Progenitor cell of endocrine pancreas (in vitro differentiated cells): ENCODE measurements around the gene BLOC1S6. TPM values are rescaled to one million over a fixed set of nuclear protein-coding genes. Genes with fewer than 3 reads are reported as not detected.

Experiments
- DNase-seq: peaks from one replicate; pipeline ENCODE4 v3.0.0; 2021; ENCODE audit warnings: low spot score; ENCODE audit not compliant: unreplicated experiment
- H3K27ac Mint-ChIP-seq: 2 replicates; pipeline ENCODE4 v1.8.0; 2021; ENCODE audit warnings: mild to moderate bottlenecking, moderate library complexity, mixed read lengths
- H3K27me3 Mint-ChIP-seq: 2 replicates; pipeline ENCODE4 v1.8.0; 2021; ENCODE audit warnings: mixed read lengths
- H3K36me3 Mint-ChIP-seq: 2 replicates; pipeline ENCODE4 v1.8.0; 2022; ENCODE audit warnings: mixed read lengths; ENCODE audit not compliant: insufficient read depth
- H3K4me1 Mint-ChIP-seq: 2 replicates; pipeline ENCODE4 v1.8.0; 2021; ENCODE audit warnings: low read depth, mixed read lengths
- H3K4me3 Mint-ChIP-seq: 2 replicates; pipeline ENCODE4 v1.8.0; 2021; ENCODE audit warnings: low read depth, mild to moderate bottlenecking, moderate library complexity, mixed read lengths
- H3K9me3 Mint-ChIP-seq: 2 replicates; pipeline ENCODE4 v1.8.0; 2021; ENCODE audit warnings: low read depth, mixed read lengths
- CTCF ChIP-seq: fragments of 200-600 bp; sonication (generic); IDR thresholded peaks from one replicate; pipeline ENCODE4 v1.5.0; 2021; ENCODE audit warnings: antibody characterized with exemption, mild to moderate bottlenecking; ENCODE audit not compliant: unreplicated experiment
- total RNA-seq: library from RNA; stranded (reverse); gene quantifications from 2 replicates; pipeline ENCODE4 v1.2.1, GENCODE V29; 2021

Gene BLOC1S6
- total RNA-seq, 1 donor from 2014 or later, result 45.8 TPM

DNA sequence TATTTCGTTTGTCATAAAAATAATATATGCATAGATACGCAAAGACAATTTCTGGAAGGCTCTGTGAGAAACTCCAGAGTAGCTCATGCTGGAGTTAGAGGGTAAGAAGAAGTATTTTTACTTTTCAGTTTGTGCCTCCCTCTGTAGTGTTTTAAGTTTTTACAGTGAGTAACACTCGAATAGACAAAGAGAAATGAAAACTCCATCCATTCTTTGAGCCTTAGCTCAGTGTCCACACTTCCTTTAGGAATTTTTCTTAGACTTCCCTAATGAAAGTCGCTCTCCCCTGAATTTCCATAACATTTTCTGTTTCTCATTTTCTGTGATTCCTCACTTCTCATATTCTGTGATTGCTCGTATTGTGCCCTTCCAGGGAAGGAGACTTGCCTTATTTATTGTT, 2.1 kb downstream of the BLOC1S6 start:
- H3K27me3 Mint-ChIP-seq, result no peaks in the 10 kb centered on the region
- DNase-seq, result no peak
- H3K4me3 Mint-ChIP-seq, result peak overlapping the region; percentile 98
- peaks cover 3% of the 10 kb centered on the region for H3K36me3 Mint-ChIP-seq
- H3K4me1 Mint-ChIP-seq, result peaks cover 36% of the 10 kb centered on the region
- peak overlapping the region; percentile 100 for H3K27ac Mint-ChIP-seq
- TF ChIP-seq CTCF, result no peak
- no peaks in the 10 kb centered on the region for H3K9me3 Mint-ChIP-seq

DNA sequence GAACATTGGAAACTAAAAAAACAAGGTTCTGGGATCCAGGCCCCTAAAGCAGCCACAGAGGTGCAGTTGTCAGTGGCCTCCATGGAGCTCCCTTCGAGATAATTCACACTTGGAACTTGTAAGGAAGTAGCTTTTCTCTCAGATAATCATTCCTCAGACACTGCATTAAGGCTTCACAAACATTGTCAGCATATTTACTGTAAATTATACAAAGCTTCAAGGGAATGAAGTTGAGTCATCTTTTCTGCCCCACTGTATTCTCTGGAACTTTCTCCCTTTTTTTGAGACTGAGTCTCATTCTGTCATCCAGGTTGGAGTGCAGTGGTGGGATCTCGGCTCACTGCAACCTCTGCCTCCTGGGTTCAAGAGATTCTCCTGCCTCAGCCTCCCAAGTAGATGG, 7.1 kb downstream of the BLOC1S6 start:
- Mint-ChIP-seq H3K27me3 (no peaks in the 10 kb centered on the region), H3K27ac (no peak overlapping the region), H3K9me3 (peaks cover 3% of the 10 kb centered on the region), H3K4me3 (no peak overlapping the region), H3K36me3 (peaks cover 28% of the 10 kb centered on the region), H3K4me1 (peaks cover 14% of the 10 kb centered on the region)
- DNase-seq, result no peak
- no peak for TF ChIP-seq CTCF

- peaks cover 28% of the 10 kb centered on the region for H3K36me3 Mint-ChIP-seq
- peaks cover 3% of the 10 kb centered on the region for H3K9me3 Mint-ChIP-seq
- H3K4me1 Mint-ChIP-seq, result peaks cover 12% of the 10 kb centered on the region
- H3K27me3 Mint-ChIP-seq, result no peaks in the 10 kb centered on the region
- TF ChIP-seq CTCF, result no peak
- DNase-seq, result no peak
- no peak overlapping the region for H3K4me3 Mint-ChIP-seq
- H3K27ac Mint-ChIP-seq, result no peak overlapping the region
These were observed 7.8 kb downstream of the BLOC1S6 start for GRCh38 chr15:45594835-45595530.

GRCh38 chr15:45603881-45604280, 16.7 kb downstream of the BLOC1S6 start:
- Mint-ChIP-seq H3K27ac (no peak overlapping the region), H3K27me3 (no peaks in the 10 kb centered on the region), H3K4me1 (peaks cover 1% of the 10 kb centered on the region), H3K9me3 (no peaks in the 10 kb centered on the region), H3K4me3 (no peak overlapping the region), H3K36me3 (peaks cover 13% of the 10 kb centered on the region)
- no peak for DNase-seq
- no peak for TF ChIP-seq CTCF

DNA sequence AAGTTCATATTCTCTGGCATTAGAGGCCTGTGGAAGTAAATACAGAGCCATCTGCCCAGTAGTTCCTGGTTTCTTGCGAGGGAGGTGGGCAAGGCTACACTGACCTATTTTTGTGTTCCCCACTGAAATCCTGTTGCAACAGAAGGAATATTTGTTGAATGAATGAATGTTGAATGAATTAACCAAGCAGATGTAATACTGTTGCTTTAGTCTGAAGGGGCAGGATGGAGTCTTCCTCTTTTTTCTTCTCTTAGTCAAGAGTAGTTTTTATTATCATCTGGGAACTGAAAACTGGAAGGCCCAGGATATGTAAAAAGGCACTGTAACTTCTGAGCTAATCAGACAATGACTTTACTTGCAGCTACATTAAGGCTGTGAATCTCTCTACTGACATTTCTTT, 17.1 kb downstream of the BLOC1S6 start:
- no peaks in the 10 kb centered on the region for H3K9me3 Mint-ChIP-seq
- H3K4me1 Mint-ChIP-seq, result peaks cover 1% of the 10 kb centered on the region
- H3K27me3 Mint-ChIP-seq, result no peaks in the 10 kb centered on the region
- no peak for TF ChIP-seq CTCF
- no peak overlapping the region for H3K4me3 Mint-ChIP-seq
- no peak for DNase-seq
- H3K27ac Mint-ChIP-seq, result no peak overlapping the region
- peaks cover 15% of the 10 kb centered on the region for H3K36me3 Mint-ChIP-seq
